ENCODE results near the gene HAGHL.

Gene HAGHL, protein sequence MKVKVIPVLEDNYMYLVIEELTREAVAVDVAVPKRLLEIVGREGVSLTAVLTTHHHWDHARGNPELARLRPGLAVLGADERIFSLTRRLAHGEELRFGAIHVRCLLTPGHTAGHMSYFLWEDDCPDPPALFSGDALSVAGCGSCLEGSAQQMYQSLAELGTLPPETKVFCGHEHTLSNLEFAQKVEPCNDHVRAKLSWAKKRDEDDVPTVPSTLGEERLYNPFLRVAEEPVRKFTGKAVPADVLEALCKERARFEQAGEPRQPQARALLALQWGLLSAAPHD

DNA sequence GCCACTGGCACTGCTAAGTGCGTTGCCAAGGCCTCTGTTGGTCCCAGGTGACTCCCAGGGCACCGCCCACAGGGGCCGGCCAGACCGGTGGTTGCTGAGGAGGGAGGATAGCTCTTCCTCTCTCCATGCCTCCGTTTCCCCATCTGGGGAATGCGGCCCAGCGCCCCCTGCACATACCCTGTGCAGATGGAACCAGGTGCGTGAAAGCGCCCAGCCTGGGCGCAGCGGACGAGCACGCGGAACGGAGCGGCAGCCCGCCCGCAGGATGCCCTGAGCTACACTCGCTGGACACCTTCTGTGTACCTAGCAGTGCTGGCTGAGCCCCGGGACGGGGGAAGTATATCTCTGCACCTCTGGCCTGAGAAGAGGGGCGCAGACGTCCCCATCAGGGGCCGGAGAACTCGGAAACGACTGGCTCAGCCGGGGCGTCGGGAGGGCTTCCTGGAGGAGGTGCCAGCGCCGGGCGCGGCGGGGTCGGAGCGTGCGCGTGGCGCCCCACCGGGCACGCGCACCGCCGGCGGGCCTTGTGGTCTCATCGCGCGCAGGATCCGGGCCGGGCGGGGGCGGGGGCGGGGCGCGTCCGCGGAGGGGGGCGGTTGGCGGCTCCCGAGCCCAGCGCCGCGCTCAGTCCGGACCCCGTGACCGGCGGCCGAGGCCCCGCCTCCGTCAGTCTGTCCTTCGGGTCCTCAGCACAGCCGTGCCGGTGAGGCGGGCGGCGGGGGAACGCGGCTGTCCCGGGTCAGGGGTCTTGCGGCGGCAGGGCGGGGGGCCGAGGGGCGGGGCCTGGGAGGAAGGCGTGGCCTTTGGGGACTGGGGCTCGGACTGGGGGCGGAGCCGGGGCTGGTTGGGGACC is at the start of gene HAGHL, which contains the start of gene CCDC78:
Gene HAGHL (plus strand): TSS at position 669 of the 853 bp plus-strand sequence. CDS start 404 bp downstream, outside the sequence.
Gene CCDC78 (minus strand): TSS at position 6 of the 853 bp plus-strand sequence. CDS start 76 bp downstream, outside the sequence.
- DNase-seq (ENCODE audit: low read depth), result peak; percentile 52

DNA sequence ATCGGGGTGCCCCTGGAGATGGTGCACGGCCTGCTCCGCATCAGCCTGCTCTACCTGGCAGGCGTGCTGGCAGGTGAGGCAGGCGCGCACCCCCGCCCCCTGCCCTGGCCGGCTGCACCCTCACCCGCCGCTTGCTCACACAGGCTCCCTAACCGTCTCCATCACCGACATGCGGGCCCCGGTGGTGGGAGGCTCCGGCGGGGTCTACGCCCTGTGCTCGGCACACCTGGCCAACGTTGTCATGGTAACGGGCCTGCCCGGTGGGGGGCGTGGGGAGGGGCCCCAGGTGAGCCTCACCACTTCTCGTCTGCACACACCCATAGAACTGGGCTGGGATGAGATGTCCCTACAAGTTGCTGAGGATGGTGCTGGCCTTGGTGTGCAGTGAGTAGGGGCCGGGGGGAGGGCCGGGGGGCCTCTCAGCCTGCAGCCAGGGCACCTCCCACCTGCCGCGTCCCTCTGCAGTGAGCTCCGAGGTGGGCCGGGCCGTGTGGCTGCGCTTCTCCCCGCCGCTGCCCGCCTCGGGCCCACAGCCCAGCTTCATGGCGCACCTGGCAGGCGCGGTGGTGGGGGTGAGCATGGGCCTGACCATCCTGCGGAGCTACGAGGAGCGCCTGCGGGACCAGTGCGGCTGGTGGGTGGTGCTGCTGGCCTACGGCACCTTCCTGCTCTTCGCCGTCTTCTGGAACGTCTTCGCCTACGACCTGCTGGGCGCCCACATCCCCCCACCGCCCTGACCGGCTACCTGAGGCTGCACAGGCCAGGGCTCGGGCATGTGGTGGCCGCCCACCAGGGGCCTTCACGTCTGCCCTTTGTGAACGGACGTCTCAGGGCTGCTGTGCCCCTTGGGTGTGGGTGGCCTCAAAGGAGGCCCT is 49.4 kb upstream of the HAGHL start:
- DNase-seq (ENCODE audit: low read depth), result no peak

DNA sequence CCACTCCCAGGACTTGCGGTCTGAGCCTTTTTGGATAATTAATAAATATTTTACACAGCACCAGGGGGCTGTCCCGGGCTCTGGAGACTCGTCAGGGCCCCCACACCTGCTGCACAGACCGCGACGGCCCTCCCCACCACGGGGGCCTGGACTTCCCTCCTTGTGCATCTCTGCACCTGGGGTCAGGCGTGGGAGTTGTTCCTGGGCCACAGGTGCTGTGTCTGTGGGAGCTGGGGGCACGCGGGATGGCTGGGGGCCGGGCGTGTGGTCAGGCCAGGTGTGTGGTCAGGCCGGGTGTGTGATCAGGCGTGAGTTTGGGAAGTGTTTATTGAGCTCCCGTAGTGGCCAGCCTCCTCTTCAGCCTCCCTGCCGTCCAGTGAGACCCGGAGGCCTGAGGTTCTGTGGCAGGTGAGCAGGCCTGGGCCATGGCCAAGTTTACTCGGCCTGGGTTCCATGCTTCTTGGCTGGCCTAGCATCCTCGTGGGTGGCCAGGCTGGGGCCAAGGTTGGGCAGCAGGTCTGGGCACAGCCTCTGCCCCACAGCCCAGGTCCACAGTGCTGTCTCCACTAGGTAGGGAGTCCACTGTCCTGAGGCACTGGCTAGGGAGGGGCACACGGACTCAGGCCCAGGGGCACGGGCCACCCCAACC is 48.6 kb upstream of the HAGHL start:
- DNase-seq (ENCODE audit: low read depth), result no peak

DNA sequence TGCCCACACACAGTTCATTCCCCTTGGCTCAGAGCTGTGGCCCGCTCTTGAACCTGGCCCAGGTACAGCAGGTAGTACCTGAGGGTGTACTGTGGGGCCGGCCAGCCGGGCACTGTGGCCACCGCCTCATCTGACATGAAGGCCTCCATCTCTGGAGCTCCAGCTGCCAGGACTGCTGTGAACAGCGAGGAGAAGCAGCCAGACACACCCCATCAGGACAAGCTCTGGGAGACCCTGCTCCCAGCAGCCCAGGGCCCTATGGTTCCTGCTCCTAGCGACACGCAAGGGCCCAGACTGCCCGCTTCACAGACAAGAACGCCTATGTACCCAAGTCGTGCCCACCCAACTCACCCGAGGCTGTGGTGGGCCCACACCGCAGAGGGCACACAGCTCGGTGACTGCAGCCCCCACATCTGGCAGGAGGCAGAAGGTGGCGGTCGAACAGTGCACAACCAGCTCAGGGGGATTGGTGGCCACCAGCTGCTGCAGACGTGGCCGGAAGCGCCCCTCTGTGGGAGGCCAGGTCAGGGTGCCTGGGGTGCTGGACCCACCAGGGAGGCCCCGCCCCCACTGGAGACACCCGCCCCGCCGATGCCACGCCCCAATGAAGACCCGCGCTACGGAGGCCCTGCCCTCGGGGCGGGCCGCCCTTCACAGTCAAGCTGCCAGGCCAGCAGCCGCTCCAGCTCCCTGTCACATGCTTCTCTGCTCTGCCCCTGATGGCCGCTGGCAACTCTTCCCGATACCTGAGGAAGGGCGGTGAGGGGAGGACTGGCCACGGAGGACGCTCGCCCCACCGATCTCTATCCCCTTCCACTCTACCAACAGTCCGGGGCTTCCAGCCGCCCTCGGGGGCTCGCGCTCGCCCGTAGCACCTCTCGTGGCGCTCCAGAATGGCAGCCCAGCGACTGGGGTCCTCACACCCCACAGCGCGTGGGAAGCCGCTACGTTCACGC is 47.8 kb upstream of the HAGHL start:
- DNase-seq (ENCODE audit: low read depth), result no peak

DNA sequence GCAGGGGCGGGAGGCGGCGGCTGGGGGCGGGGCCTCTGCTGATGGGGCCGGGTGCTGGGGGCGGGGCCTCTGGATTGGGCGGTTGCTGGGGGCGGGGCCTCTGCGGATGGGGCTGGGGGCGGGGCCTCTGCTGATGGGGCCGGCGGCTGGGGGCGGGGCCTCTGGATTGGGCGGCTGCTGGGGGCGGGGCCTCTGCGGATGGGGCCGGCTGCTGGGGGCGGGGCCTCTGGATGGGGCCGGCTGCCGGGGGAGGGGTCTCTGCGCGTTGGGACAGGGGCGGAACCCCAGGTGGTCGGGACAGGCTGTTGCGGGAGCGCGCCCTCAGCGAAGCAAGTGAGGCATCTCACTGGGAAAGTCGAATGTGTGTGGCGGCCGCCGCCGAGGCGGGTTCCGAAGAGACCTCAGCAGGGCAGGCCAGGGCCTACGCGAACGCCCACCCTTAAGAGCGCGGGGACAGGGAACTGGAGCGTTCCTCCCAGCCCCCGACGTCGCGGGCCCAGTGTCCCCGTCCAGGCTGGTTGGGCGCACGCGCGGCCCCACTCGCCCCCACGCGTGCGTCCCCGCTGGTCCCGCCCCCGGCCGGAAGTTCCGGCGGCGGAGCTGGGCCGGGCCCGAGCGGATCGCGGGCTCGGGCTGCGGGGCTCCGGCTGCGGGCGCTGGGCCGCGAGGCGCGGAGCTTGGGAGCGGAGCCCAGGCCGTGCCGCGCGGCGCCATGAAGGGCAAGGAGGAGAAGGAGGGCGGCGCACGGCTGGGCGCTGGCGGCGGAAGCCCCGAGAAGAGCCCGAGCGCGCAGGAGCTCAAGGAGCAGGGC is 46.9 kb upstream of the HAGHL start, which contains the start of gene STUB1:
Gene STUB1 (plus strand): TSS at position 597 of the 811 bp plus-strand sequence. CDS start 116 bp downstream, at position 713.
- DNase-seq (ENCODE audit: low read depth), result peak; percentile 86

DNA sequence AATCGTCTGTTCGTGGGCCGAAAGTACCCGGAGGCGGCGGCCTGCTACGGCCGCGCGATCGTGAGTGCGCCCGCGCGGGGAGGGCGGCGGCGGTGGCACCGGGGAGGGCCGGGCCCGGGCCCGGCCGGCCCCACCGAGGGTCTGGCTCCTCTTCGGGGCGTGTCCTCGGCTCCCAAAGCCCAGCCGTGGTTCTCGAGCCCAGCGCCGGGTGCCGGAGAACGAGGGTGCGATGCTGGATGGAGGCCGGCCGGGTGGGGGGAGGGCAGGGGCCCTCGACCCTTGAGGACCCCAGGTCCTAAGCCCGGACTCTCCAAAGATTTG is 46.3 kb upstream of the HAGHL start:
- DNase-seq (ENCODE audit: low read depth), result no peak

DNA sequence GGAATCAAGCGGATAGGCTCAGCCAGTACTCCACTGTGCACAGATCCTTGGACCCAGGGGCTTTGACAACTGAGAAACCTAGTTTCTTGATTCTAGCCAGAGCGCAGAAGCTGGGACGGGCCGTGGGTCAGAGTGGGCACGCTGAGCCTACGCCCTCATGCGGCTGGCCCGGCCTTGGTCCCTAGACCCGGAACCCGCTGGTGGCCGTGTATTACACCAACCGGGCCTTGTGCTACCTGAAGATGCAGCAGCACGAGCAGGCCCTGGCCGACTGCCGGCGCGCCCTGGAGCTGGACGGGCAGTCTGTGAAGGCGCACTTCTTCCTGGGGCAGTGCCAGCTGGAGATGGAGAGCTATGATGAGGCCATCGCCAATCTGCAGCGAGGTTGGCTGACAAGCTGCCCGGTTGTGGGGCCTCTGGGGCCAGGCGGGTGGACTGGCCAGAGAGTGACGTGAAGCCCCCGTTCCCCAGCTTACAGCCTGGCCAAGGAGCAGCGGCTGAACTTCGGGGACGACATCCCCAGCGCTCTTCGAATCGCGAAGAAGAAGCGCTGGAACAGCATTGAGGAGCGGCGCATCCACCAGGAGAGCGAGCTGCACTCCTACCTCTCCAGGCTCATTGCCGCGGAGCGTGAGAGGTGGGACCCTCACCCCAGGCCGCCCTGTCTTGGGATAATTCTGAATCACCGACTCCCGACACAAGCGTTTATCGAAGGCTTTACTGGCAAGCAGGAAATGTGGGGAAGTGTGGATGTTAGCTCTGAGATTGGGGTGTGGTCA is 45.8 kb upstream of the HAGHL start:
- no peak for DNase-seq (ENCODE audit: low read depth)

DNA sequence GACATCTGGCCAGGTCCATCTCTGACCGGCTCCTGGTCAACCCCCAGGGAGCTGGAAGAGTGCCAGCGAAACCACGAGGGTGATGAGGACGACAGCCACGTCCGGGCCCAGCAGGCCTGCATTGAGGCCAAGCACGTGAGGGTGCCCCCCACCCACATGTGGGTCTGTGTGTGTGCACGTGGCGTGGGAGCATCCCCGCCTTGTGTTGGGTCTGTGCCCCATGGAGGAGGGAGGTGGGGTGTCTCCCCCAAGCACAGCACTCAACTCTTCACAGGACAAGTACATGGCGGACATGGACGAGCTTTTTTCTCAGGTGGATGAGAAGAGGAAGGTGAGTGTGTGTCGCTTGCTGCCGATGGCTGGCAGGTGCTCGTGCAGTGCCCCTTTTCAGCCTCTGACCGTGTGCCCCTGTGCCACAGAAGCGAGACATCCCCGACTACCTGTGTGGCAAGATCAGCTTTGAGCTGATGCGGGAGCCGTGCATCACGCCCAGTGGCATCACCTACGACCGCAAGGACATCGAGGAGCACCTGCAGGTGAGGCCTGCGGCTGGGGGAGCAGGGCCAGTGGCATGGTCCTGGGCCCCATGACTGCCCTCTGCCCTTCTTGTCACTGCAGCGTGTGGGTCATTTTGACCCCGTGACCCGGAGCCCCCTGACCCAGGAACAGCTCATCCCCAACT is 45.0 kb upstream of the HAGHL start:
- no peak for DNase-seq (ENCODE audit: low read depth)

DNA sequence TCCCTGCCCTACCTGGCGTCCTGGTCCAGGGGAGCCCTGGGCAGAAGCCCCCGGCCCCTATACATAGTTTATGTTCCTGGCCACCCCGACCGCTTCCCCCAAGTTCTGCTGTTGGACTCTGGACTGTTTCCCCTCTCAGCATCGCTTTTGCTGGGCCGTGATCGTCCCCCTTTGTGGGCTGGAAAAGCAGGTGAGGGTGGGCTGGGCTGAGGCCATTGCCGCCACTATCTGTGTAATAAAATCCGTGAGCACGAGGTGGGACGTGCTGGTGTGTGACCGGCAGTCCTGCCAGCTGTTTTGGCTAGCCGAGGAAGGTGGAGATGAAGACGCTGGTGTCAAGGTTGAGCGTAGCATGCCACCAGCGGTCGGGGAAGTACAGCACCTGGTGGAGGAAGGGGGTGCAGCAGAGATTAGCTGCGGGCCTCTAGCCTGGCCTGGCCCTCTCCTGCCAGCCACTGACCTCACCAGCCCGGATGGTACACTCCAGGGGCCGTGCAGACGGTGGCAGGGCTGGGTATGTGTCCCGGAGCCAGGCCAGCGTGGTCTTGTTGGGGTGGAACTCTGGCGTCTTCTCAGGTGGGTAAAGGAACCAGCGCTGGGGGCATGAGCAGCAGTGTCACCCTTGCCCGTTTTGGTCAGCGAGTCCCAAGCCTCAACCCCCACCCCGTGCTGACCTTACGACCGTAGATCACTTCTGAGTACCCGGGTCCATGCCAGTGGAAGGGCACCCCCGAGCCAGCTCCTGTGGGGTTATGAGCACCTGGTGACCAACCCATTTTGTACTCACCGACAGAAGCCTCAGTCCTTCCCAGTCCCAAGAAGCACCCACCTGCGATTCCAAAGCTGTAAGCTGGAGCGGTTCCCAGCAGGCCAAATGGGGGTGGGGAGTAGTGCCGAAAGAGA is 44.2 kb upstream of the HAGHL start:
- no peak for DNase-seq (ENCODE audit: low read depth)

DNA sequence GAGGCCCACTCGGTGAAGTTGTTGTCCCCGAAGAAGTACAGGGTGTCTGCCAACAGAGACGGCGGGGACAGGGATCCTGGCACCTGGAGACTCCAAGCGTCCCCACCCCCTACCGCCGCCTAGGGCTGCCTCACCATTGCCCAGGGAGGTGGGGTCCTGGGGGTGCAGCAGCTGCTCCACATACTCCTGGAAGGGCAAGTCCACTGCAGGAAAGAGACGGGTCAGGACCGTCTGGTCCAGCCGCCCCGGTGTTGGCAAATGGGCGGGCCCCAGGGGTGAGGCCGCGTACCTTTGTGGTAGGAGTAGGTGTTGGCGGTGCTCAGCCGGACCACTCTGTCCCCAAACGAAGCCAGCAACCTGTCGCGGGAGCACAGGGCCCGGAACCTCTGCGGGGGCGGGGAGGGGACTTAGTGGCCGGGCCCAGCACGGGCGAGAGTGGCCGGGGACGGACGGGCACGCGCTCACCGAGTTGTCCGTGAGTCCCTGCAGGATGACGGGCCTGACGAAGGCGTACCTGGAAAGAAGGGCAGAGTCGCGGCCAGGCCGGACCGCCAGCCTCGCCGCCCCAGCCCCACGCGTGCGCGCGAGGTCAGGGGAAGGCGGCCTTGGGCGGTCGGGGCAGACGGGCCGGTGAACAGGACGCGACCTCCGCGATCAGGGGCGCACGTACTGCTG is 43.4 kb upstream of the HAGHL start:
- no peak for DNase-seq (ENCODE audit: low read depth)

DNA sequence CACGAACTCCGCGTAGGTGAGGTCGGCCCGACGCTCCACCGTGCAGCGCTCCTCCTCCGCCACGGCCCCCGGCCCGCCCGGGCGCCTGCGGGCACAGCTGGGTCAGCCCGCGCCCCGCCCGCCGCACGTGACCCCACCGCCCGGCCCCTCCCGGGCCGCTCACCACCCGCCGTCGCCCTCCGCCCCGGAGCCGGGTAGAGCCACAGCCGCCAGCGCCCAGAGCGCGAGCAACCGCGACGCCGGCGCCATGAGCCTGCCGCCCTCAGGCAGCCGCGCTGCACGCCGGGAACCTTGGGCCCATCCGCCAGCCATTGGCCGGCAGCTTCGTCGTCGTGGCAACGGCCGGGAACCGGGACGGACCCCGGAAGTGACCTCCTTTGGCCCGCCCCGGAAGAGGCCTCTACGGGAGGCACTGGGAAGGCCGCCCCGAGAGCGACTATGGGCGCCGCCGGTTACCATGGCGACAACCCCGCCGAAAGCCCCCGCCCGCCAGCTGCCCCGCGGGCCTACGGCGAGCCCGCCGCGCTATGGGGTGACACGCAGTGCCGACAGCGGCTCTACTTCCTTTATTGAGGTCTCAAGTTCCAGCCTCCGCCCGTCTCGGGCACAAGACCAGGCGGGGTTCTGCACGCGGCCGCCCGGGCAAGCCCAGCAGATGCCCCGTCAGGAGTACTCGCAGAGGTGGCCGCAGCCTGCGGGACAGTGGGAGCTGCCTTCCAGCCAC is 42.7 kb upstream of the HAGHL start, which contains the start of gene JMJD8:
Gene JMJD8 (minus strand): TSS at position 264 of the 724 bp plus-strand sequence. CDS start 15 bp downstream, at position 249.
- DNase-seq (ENCODE audit: low read depth), result peak; percentile 98

DNA sequence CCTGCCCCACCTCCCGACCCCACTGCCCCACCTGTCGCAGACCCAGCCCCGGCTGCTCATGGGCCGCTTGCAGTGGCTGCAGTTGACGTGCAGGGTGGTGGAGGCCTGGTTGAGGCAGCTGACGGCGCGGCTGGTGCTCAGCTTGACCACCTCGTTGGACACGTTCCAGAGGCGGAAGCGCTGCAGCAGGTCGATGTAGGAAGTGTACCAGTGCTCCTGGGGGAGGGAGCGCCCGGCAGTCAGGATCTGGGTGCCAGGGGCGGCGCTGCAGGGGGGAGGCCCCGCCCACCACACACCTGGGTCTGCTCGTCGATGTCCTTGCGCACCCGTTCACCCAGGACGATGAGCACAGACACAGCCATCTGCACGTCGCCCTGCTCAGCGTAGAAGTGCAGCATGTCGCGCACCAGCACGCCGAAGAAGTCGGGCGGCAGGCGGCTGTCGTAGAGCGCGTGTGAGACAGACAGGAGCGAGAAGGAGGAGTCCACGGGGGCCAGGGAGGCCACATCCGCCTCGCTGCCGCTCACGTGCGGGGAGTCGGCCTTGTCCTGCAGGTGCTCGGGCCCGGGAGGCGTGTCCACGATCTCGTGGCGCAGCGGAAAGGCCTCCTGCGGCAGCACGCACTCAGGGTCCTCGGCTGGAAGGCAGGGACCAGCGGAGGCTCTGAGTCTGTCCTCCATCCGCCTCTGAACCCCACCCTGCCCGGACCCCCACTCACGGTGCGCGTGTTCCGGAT is 41.8 kb upstream of the HAGHL start:
- no peak for DNase-seq (ENCODE audit: low read depth)

DNA sequence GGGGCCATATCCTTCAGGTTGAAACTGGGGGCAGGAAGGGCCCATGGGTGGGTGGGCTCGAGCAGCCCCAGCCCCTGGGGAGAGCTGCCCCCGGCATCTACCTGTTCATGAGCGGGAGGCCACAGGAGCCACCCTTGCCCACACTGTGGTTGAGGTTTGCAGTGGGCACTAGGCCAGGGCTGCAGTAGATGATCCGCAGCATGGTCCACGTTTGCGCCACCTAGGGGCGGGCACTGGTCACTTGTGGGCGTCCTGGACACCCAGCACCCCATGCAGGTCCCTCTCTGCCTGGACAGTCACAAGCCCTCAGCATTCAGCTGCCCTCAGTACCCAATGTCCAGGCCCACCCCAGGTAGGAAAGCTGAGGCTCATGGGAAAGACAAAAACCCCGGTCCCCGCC is 40.9 kb upstream of the HAGHL start:
- DNase-seq (ENCODE audit: low read depth), result no peak

DNA sequence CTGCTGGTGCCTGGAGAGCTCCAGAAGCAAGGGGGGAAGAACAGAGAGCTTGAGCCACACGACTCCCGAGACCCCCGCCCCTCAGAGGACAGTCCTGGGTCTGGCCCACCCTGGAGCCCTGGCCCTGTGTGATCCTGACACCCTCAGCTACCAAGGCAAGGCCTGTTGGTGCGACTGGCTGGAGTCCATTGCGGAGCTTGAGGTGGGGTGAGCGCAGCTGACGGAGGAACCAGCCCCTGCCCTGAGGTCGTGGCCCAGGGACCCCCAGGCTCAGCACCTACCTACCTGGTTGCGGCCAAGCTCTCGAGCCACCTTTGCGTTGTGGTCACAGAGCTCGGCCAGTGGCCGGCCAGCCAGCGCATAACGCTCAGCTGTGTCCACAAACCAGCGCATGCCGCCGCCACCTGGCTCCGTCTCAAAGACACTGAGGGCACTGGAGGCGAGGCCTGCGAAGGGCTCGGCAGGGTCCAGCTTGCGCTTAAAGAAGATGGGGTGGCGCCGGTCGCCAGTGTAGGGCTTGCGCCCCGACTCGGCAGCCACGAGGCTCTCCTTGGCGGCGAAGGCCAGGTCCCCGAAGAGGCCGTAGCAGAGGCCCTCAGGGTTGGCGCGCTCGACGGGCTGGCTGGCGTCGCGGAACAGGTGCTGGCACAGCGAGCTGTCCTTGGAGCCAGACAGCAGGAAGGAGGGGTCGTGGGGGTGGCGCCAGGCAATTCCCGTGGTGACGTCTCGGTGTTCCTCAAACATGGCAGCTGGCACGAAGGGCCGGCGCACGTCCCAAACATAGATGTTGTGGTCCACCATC is 40.2 kb upstream of the HAGHL start:
- no peak for DNase-seq (ENCODE audit: low read depth)
